Activated CD4-positive, alpha-beta T cell treated with anti-CD3 and anti-CD28 coated beads for 36 hours (primary cell): ENCODE data around the gene PCDHB12. TPM values are rescaled to one million over a fixed set of nuclear protein-coding genes. Genes with fewer than 3 reads are reported as not detected.
A peak's percentile ranks its signal among the peaks of the same experiment; 100 is the strongest.
"Not testable (repeated sequence)": the region's sequence is repeated elsewhere in the genome, so short reads cannot be mapped to it uniquely, and the experiment has no call there.

Experiments used
- ATAC-seq: fragments of 200-7000 bp; cut with Tn5 transposase; one replicate; pipeline ENCODE4 v1.10.0; 2021; ENCODE audit warnings: mild to moderate bottlenecking, moderate library complexity
- CTCF ChIA-PET: fragments of 350-600 bp; sonication (Branson Sonifier 250); formaldehyde crosslinking; loops from one replicate; lab custom pipeline; 2021; ENCODE audit warnings: antibody characterized with exemption; lab: Charles Lee
- POLR2A ChIA-PET: fragments of 350-600 bp; sonication (Branson Sonifier 250); formaldehyde crosslinking; loops from one replicate; lab custom pipeline; 2021; ENCODE audit warnings: antibody characterized with exemption, inconsistent platforms; lab: Charles Lee
- DNase-seq: peaks from one replicate; pipeline ENCODE4 v3.0.0-alpha.2; 2020
- H3K27ac Mint-ChIP-seq: one replicate; pipeline ENCODE4 v1.8.0; 2021; ENCODE audit warnings: mixed read lengths
- H3K27me3 Mint-ChIP-seq: one replicate; pipeline ENCODE4 v1.8.0; 2021; ENCODE audit warnings: mixed read lengths
- H3K36me3 Mint-ChIP-seq: one replicate; pipeline ENCODE4 v1.8.0; 2021; ENCODE audit warnings: low read depth, mixed read lengths
- H3K4me1 Mint-ChIP-seq: one replicate; pipeline ENCODE4 v1.8.0; 2021; ENCODE audit warnings: mixed read lengths
- H3K4me3 Mint-ChIP-seq: one replicate; pipeline ENCODE4 v1.8.0; 2021; ENCODE audit warnings: mild to moderate bottlenecking, moderate library complexity, mixed read lengths
- H3K9me3 Mint-ChIP-seq: one replicate; pipeline ENCODE4 v1.8.0; 2021; ENCODE audit warnings: low read depth, mixed read lengths
- intact Hi-C, 2 experiments: fragments of 100-400 bp; cut with DNase I in 1 of 2; cut with micrococcal nuclease in 1 of 2; formaldehyde crosslinking; loops; one replicate each; pipeline versions ENCODE4 v1.14.2 to v1.15.1; 2022 to 2024; cut with DNase I, micrococcal nuclease
- total RNA-seq, 2 experiments: library from RNA; stranded (reverse); gene quantifications; one replicate each; pipeline ENCODE4 v1.2.3, GENCODE V29; 2021

PCDHB12 gene
- total RNA-seq, 2 experiments from 2014 or later: not detected

DNA sequence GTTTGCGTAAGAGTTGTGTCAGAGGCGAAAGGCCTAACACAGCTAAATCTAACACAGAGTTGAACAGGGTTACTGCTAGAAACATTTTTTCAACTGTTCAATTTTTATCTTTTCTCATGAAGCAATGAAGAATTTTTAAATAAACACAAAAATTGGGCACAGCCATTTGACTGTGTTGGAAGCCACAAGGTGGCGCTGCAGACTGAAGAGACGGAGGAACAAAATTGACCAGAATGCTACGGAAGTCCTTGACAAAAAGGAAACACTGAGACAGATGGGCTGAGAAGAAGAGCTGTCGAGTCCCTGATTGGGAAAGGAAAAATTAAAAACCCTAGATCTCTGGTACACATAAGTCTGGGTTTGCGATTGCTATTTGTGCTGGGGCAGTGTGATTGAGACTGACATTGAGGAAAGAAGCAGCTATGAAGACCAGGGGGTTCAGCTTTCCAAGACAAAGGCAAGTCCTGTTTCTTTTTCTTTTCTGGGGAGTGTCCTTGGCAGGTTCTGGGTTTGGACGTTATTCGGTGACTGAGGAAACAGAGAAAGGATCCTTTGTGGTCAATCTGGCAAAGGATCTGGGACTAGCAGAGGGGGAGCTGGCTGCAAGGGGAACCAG, 21.5 kb upstream of the PCDHB12 start, which contains the start of gene PCDHB9:
PCDHB9 (plus strand) TSS at position 265 of the 616 bp plus-strand sequence; CDS start at position 423, 158 bp downstream.
- H3K27me3 Mint-ChIP-seq: peaks cover 54% of the 10 kb centered on the region
- ATAC-seq (no peak), DNase-seq (peak; percentile 63)
- intact Hi-C loops: no loop called here
- peaks cover 30% of the 10 kb centered on the region for H3K9me3 Mint-ChIP-seq
- POLR2A ChIA-PET: no interaction called here
- CTCF ChIA-PET: interaction anchor here (0.6 to 2.5 kb wide), 10 partner anchors 10 to 797 kb away, joined by 3 to 10 read pairs (median 4); partner anchors contain the start of genes PCDHB15 and PCDHB7
- peak within 1 kb of the TSS; percentile 42 for H3K4me3 Mint-ChIP-seq
- no peak within 1 kb of the TSS for H3K27ac Mint-ChIP-seq
- H3K4me1 Mint-ChIP-seq: peaks cover 4% of the 10 kb centered on the region
- H3K36me3 Mint-ChIP-seq: peaks cover 22% of the 10 kb centered on the region

DNA sequence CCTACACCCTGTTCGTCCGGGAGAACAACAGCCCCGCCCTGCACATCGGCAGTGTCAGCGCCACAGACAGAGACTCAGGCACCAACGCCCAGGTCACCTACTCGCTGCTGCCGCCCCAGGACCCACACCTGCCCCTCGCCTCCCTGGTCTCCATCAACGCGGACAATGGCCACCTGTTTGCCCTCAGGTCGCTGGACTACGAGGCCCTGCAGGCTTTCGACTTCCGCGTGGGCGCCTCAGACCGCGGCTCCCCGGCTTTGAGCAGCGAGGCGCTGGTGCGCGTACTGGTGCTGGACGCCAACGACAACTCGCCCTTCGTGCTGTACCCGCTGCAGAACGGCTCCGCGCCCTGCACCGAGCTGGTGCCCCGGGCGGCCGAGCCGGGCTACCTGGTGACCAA, 19.8 kb upstream of the PCDHB12 start:
- H3K27me3 Mint-ChIP-seq: peaks cover 51% of the 10 kb centered on the region
- DNase-seq, H3K4me1 Mint-ChIP-seq, H3K27ac Mint-ChIP-seq, POLR2A ChIA-PET, intact Hi-C loops, H3K4me3 Mint-ChIP-seq, CTCF ChIA-PET, ATAC-seq: not testable (repeated sequence)
- peaks cover 22% of the 10 kb centered on the region for H3K9me3 Mint-ChIP-seq
- peaks cover 18% of the 10 kb centered on the region for H3K36me3 Mint-ChIP-seq

GRCh38 chr5:141189131-141189530, 19.4 kb upstream of the PCDHB12 start:
- peaks cover 18% of the 10 kb centered on the region for H3K36me3 Mint-ChIP-seq
- H3K27me3 Mint-ChIP-seq: peaks cover 51% of the 10 kb centered on the region
- ATAC-seq, H3K4me1 Mint-ChIP-seq, H3K4me3 Mint-ChIP-seq, CTCF ChIA-PET, H3K27ac Mint-ChIP-seq, intact Hi-C loops, POLR2A ChIA-PET, DNase-seq: not testable (repeated sequence)
- peaks cover 22% of the 10 kb centered on the region for H3K9me3 Mint-ChIP-seq

- intact Hi-C loops: no loop called here
- peak; percentile 69 for DNase-seq
- ChIA-PET CTCF (interaction anchor here (0.6 to 1.5 kb wide), 5 partner anchors 10 to 315 kb away, joined by 3 to 6 read pairs (median 4); partner anchors contain the start of gene PCDHB8), POLR2A (no interaction called here)
- peaks cover 23% of the 10 kb centered on the region for H3K9me3 Mint-ChIP-seq
- H3K4me1 Mint-ChIP-seq: peaks cover under 1% of the 10 kb centered on the region
- no peak for ATAC-seq
- H3K27me3 Mint-ChIP-seq: peaks cover 37% of the 10 kb centered on the region
- H3K36me3 Mint-ChIP-seq: peaks cover 20% of the 10 kb centered on the region
- H3K27ac Mint-ChIP-seq: no peak within 1 kb of the TSS
- no peak within 1 kb of the TSS for H3K4me3 Mint-ChIP-seq
Measured at GRCh38 chr5:141192110-141192725, 16.3 kb upstream of the PCDHB12 start, which contains the start of gene PCDHB10. Gene PCDHB10 (plus strand): TSS chr5:141192353. CDS start chr5:141192553, 200 bp downstream.

DNA sequence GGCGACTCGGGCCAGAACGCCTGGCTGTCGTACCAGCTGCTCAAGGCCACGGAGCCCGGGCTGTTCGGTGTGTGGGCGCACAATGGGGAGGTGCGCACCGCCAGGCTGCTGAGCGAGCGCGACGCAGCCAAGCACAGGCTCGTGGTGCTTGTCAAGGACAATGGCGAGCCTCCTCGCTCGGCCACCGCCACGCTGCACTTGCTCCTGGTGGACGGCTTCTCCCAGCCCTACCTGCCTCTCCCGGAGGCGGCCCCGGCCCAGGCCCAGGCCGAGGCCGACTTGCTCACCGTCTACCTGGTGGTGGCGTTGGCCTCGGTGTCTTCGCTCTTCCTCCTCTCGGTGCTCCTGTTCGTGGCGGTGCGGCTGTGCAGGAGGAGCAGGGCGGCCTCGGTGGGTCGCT, 14.2 kb upstream of the PCDHB12 start:
- DNase-seq, H3K27ac Mint-ChIP-seq, ATAC-seq, H3K4me1 Mint-ChIP-seq, CTCF ChIA-PET, POLR2A ChIA-PET, intact Hi-C loops, H3K4me3 Mint-ChIP-seq: not testable (repeated sequence)
- peaks cover 16% of the 10 kb centered on the region for H3K36me3 Mint-ChIP-seq
- H3K9me3 Mint-ChIP-seq: peaks cover 22% of the 10 kb centered on the region
- H3K27me3 Mint-ChIP-seq: peaks cover 41% of the 10 kb centered on the region

GRCh38 chr5:141196363-141196762, 12.2 kb upstream of the PCDHB12 start:
- ATAC-seq (no peak), DNase-seq (no peak)
- peaks cover 33% of the 10 kb centered on the region for H3K9me3 Mint-ChIP-seq
- no peaks in the 10 kb centered on the region for H3K4me1 Mint-ChIP-seq
- CTCF ChIA-PET: interaction anchor here (0.7 to 2.6 kb wide), 4 partner anchors 10 to 207 kb away, joined by 3 to 10 read pairs (median 4); partner anchors contain the start of gene PCDHB9
- intact Hi-C loops: loop anchor here in 1 of 2 experiments (5.0 kb wide), 1 partner anchor 366 kb away; no protein-coding TSS in a partner anchor
- H3K4me3 Mint-ChIP-seq: no peak overlapping the region
- peaks cover 52% of the 10 kb centered on the region for H3K27me3 Mint-ChIP-seq
- POLR2A ChIA-PET: no interaction called here
- peaks cover 26% of the 10 kb centered on the region for H3K36me3 Mint-ChIP-seq
- H3K27ac Mint-ChIP-seq: no peak overlapping the region

GRCh38 chr5:141199359-141200235, 8.9 kb upstream of the PCDHB12 start, which contains the start of gene PCDHB11:
Gene PCDHB11 (plus strand): TSS chr5:141199627. CDS start chr5:141199775, 148 bp downstream.
- CTCF ChIA-PET: interaction anchor here (0.7 kb wide), 1 partner anchor 94 kb away, joined by 3 read pairs; no protein-coding TSS in a partner anchor
- no peaks in the 10 kb centered on the region for H3K4me1 Mint-ChIP-seq
- peaks cover 39% of the 10 kb centered on the region for H3K27me3 Mint-ChIP-seq
- POLR2A ChIA-PET: no interaction called here
- H3K4me3 Mint-ChIP-seq: no peak within 1 kb of the TSS
- H3K9me3 Mint-ChIP-seq: peaks cover 29% of the 10 kb centered on the region
- no peak within 1 kb of the TSS for H3K27ac Mint-ChIP-seq
- intact Hi-C loops: loop anchor here in 1 of 2 experiments (5.0 kb wide), 1 partner anchor 363 kb away; no protein-coding TSS in a partner anchor
- DNase-seq: peak; percentile 20
- no peak for ATAC-seq
- peaks cover 18% of the 10 kb centered on the region for H3K36me3 Mint-ChIP-seq

DNA sequence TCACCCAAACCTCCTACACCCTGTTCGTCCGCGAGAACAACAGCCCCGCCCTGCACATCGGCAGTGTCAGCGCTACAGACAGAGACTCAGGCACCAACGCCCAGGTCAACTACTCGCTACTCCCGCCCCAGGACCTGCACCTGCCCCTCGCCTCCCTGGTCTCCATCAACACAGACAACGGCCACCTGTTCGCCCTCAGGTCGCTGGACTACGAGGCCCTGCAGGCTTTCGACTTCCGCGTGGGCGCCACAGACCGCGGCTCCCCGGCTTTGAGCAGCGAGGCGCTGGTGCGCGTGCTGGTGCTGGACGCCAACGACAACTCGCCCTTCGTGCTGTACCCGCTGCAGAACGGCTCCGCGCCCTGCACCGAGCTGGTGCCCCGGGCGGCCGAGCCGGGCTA, 7.4 kb upstream of the PCDHB12 start:
- Mint-ChIP-seq H3K36me3 (peaks cover 17% of the 10 kb centered on the region), H3K27me3 (peaks cover 39% of the 10 kb centered on the region), H3K9me3 (peaks cover 25% of the 10 kb centered on the region)
- H3K4me3 Mint-ChIP-seq, H3K27ac Mint-ChIP-seq, intact Hi-C loops, H3K4me1 Mint-ChIP-seq, DNase-seq, POLR2A ChIA-PET, ATAC-seq: not testable (repeated sequence)
- CTCF ChIA-PET: interaction anchor here (0.8 kb wide), 1 partner anchor 21 kb away, joined by 6 read pairs; no protein-coding TSS in a partner anchor

GRCh38 chr5:141201646-141202045, 6.9 kb upstream of the PCDHB12 start:
- DNase-seq, ATAC-seq, H3K4me1 Mint-ChIP-seq, H3K4me3 Mint-ChIP-seq, intact Hi-C loops, POLR2A ChIA-PET, H3K27ac Mint-ChIP-seq: not testable (repeated sequence)
- peaks cover 41% of the 10 kb centered on the region for H3K27me3 Mint-ChIP-seq
- peaks cover 21% of the 10 kb centered on the region for H3K9me3 Mint-ChIP-seq
- H3K36me3 Mint-ChIP-seq: peaks cover 14% of the 10 kb centered on the region
- CTCF ChIA-PET: interaction anchor here (0.7 to 1.6 kb wide), 4 partner anchors 10 to 582 kb away, joined by 4 to 6 read pairs (median 5); partner anchors contain the start of gene PCDHB10

GRCh38 chr5:141210281-141210680, 1.8 kb downstream of the PCDHB12 start:
- Mint-ChIP-seq H3K27me3 (peaks cover 56% of the 10 kb centered on the region), H3K9me3 (peaks cover 12% of the 10 kb centered on the region)
- ATAC-seq, DNase-seq, H3K36me3 Mint-ChIP-seq, H3K27ac Mint-ChIP-seq, H3K4me3 Mint-ChIP-seq, POLR2A ChIA-PET, intact Hi-C loops, H3K4me1 Mint-ChIP-seq: not testable (repeated sequence)
- CTCF ChIA-PET: interaction anchor here (0.7 kb wide), 1 partner anchor 332 kb away, joined by 3 read pairs; no protein-coding TSS in a partner anchor
